Gastroesophageal sphincter (tissue), 4 donors: ENCODE results near the gene ADD1. TPM values are rescaled to one million over a fixed set of nuclear protein-coding genes. Genes with fewer than 3 reads are reported as not detected.
"Not testable (repeated sequence)": the region's sequence is repeated elsewhere in the genome, so short reads cannot be mapped to it uniquely, and the experiment has no call there.

Source experiments
- ATAC-seq: fragments of 150-250 bp; one replicate; pipeline ENCODE4 v1.9.1; 2016; ENCODE audit warnings: mild to moderate bottlenecking, moderate library complexity
- H3K27ac ChIP-seq, 4 donors: fragments of 200-600 bp; sonication (generic) in 3 of 4; 1 replicate in 3 of 4; 2 replicates in 1 of 4; pipeline ENCODE4 v1.5.1; 2016 to 2019
- H3K27me3 ChIP-seq: fragments of 200-600 bp; sonication (generic); one replicate; pipeline ENCODE4 v1.5.1; 2019
- H3K36me3 ChIP-seq, 2 donors: fragments of 200-600 bp; sonication (generic); one replicate each; pipeline ENCODE4 v1.5.1; 2019; ENCODE audit warnings: control low read depth in 1 of 2
- H3K4me1 ChIP-seq, 3 donors: fragments of 200-600 bp; sonication (generic); 1 replicate in 2 of 3; 2 replicates in 1 of 3; pipeline ENCODE4 v1.5.1; 2016 to 2019; ENCODE audit warnings: control low read depth in 2 of 3
- H3K4me3 ChIP-seq, 2 donors: fragments of 200-600 bp; sonication (generic); one replicate each; pipeline ENCODE4 v1.5.1; 2019; ENCODE audit warnings: mild to moderate bottlenecking in 1 of 2, moderate library complexity in 1 of 2
- H3K9me3 ChIP-seq, 3 donors: fragments of 200-600 bp; sonication (generic); one replicate each; pipeline ENCODE4 v1.5.1; 2017 to 2019; ENCODE audit warnings: control low read depth in 2 of 3
- CTCF ChIP-seq, 4 experiments: fragments of 200-600 bp in 2 of 4; fragments of 450-650 bp in 2 of 4; sonication (generic) in 1 of 4; IDR thresholded peaks; one replicate each; pipeline ENCODE4 v1.5.1; 2017 to 2019; ENCODE audit warnings: antibody characterized with exemption in 4 of 4, mild to moderate bottlenecking in 2 of 4, moderate library complexity in 2 of 4
- EP300 ChIP-seq: sonication (generic); formaldehyde crosslinking; IDR thresholded peaks from one replicate; pipeline ENCODE4 v1.6.1; 2017; ENCODE audit warnings: antibody characterized with exemption, mild to moderate bottlenecking
- POLR2A ChIP-seq, 2 donors: fragments of 450-650 bp; IDR thresholded peaks; one replicate each; pipeline ENCODE4 v1.6.1; 2017; ENCODE audit warnings: antibody characterized with exemption in 2 of 2, mild to moderate bottlenecking in 2 of 2, moderate library complexity in 1 of 2
- POLR2AphosphoS5 ChIP-seq: sonication (generic); formaldehyde crosslinking; IDR thresholded peaks from one replicate; pipeline ENCODE4 v1.6.1; 2017; ENCODE audit warnings: antibody characterized with exemption
- WGBS, 2 donors: methylation state at CpG; one replicate each; pipeline ENCODE4 v1.1.5; 2018; ENCODE audit warnings: low coverage in 1 of 2; 5-methylcytosine and 5-hydroxymethylcytosine counted together
- total RNA-seq, 4 donors: library from RNA; depleted of rRNA; stranded (reverse); fragments of >200 nt; gene quantifications; one replicate each; pipeline ENCODE4 v1.1.0, GENCODE V29; 2016

The ADD1 gene
- total RNA-seq, 4 donors from 2014 or later, result 230 to 384 (median 297) TPM

GRCh38 chr4:2953496-2953895 is 109.9 kb downstream of the ADD1 start:
- no peak for ATAC-seq
- WGBS, 2 donors, result 68 to 84% methylated on average over 4 to 6 of the region's 6 CpGs
- Histone ChIP-seq H3K4me3 (no peak overlapping the region), H3K27ac (no peak overlapping the region), H3K9me3 (no peaks in the 10 kb centered on the region), H3K4me1 (peaks cover 0 to 8% (median 2%) of the 10 kb centered on the region in 3 donors), H3K36me3 (peaks cover 0 to 100% of the 10 kb centered on the region in 2 donors), H3K27me3 (no peaks in the 10 kb centered on the region)
- TF ChIP-seq CTCF (IDR thresholded peaks at IDR 0.05) (no peak), POLR2AphosphoS5 (no peak), POLR2A (IDR thresholded peaks at IDR 0.05) (no peak), EP300 (no peak)

DNA sequence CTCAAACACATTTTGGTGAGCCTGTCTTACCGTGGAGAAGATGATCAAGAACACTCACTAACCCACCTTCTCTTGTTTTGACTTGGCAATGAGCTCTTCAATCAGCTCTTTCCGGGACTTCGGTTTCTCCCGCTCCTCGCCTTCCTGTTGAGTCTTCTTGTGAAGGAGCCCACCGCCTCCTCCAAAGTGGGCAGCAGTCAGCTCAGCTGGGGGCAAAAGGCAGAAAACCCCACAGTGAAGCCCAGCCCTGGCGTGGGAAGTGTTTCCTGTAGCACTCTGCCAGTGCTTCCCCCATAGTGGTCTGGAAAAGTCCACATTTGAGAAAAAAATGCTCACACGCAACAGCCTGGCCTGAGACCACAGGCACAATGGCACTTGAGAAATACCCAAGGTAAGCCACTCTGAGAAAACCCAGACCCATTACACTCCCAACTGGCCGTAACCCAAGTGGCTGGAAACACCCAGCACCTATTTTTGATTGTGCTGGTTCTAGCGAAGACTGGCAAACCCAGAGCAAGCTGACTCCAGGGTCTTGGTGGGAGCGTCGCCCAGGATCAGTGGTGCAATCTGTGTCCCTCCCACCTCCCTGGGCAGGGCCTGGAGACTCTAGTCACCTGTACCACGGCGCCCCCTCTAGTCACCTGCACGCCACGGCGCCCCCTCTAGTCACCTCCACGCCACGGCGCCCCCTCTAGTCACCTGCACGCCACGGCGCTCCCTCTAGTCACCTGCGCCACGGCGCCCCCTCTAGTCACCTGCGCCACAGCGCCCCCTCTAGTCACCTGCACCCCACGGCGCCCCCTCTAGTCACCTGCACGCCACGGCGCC is 110.9 kb downstream of the ADD1 start:
- Histone ChIP-seq H3K4me1 (peaks cover 0 to 15% (median 3%) of the 10 kb centered on the region in 3 donors), H3K4me3 (no peak overlapping the region), H3K9me3 (no peaks in the 10 kb centered on the region), H3K27me3 (no peaks in the 10 kb centered on the region), H3K27ac (no peak overlapping the region), H3K36me3 (peaks cover 0 to 95% of the 10 kb centered on the region in 2 donors)
- TF ChIP-seq POLR2AphosphoS5, result no peak
- TF ChIP-seq EP300, result no peak
- no peak for TF ChIP-seq CTCF (IDR thresholded peaks at IDR 0.05)
- TF ChIP-seq POLR2A (IDR thresholded peaks at IDR 0.05), result no peak
- WGBS, 2 donors, result 86 to 93% methylated on average over 7 of the region's 33 CpGs
- no peak for ATAC-seq

GRCh38 chr4:2955186-2956044 is 111.8 kb downstream of the ADD1 start:
- H3K4me3 ChIP-seq, result not testable (repeated sequence)

DNA sequence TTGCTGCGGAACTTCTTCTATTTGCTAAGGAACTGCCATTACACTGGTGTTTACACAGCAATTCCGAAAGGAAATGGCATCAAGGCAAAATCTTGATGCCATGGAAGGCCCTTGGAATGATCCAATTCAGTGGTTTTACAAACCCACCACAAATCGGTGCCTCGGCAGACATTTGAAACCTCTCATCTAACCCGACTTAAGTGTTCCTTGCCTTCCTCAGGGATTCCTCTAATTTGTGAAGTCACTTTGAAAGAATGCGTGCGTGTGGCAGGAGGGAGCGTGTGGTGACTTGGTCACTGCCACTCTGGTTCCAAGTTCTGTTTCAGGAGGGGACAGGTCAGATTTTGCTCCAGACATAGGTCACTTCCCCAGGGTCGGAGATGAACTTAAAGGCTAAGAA is 114.8 kb downstream of the ADD1 start:
- Histone ChIP-seq H3K27ac (no peak overlapping the region), H3K27me3 (no peaks in the 10 kb centered on the region), H3K4me3 (no peak overlapping the region), H3K36me3 (peaks cover 0 to 56% of the 10 kb centered on the region in 2 donors), H3K9me3 (no peaks in the 10 kb centered on the region), H3K4me1 (peaks cover 0 to 40% (median 15%) of the 10 kb centered on the region in 3 donors)
- ATAC-seq, result no peak
- TF ChIP-seq EP300 (no peak), POLR2A (IDR thresholded peaks at IDR 0.05) (no peak), POLR2AphosphoS5 (no peak), CTCF (IDR thresholded peaks at IDR 0.05) (no peak)
- 68 to 69% methylated on average over 6 of the region's 9 CpGs for WGBS, 2 donors

More at GRCh38 chr4:2955186-2956044, 111.8 kb downstream of the ADD1 start:
- H3K4me1 ChIP-seq, result peaks cover 0 to 23% (median 3%) of the 10 kb centered on the region in 3 donors
- H3K27me3 ChIP-seq, H3K27ac ChIP-seq, H3K9me3 ChIP-seq, ATAC-seq: not testable (repeated sequence)
- H3K36me3 ChIP-seq, result peaks cover 0 to 86% of the 10 kb centered on the region in 2 donors
- WGBS, 2 donors, result 83 to 91% methylated on average over 6 to 7 of the region's 44 CpGs

GRCh38 chr4:2960450-2960849 is 116.8 kb downstream of the ADD1 start:
- 87 to 88% methylated on average over 4 of the region's 4 CpGs for WGBS, 2 donors

More at GRCh38 chr4:2960450-2960849, 116.8 kb downstream of the ADD1 start:
- Histone ChIP-seq H3K4me1 (peaks cover 0 to 56% (median 15%) of the 10 kb centered on the region in 3 donors), H3K36me3 (peaks cover 0 to 36% of the 10 kb centered on the region in 2 donors)
- not testable (repeated sequence) for H3K9me3 ChIP-seq, H3K27me3 ChIP-seq, ATAC-seq, H3K27ac ChIP-seq, H3K4me3 ChIP-seq
